ENCODE results near the gene BRF1. TPM values are rescaled to one million over a fixed set of nuclear protein-coding genes. Genes with fewer than 3 reads are reported as not detected.
"Not testable (repeated sequence)": the region's sequence is repeated elsewhere in the genome, so short reads cannot be mapped to it uniquely, and the experiment has no call there.

Gene BRF1
- total RNA-seq, 2 experiments from 2014 or later, result 23.7 to 26.4 TPM

DNA sequence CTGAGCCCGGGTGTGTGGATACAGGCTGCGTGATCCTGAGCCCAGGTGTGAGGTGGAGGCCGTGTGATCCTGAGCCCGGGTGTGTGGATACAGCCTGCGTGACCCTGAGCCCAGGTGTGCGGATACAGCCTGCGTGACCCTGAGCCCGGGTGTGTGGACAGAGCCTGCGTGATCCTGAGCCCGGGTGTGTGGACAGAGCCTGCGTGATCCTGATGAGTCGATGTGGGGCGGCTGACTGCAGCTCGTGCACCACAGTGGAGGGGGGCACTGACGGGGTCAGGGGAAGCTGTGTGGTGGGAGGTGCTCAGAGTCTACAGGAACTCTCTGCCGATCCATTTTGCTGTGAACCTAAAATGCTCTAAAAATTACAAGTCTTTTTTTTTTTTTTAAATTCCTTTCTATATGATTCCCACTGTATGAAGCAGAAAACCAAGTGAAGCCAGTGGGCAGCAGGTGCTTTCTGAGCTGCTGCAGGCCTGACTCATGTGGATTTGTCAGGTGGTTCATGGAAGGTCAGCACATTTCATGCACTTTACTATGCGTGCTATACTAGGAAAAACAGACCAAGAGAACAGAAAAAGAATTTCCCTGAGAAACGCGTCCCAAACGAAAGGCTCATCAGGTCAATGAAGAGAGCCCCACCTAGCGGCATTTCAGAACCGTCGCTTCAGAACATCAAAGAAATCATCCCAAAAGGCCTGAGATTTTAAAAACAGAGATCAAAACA is 19.3 kb downstream of the BRF1 start:
- peak; percentile 71 for DNase-seq (ENCODE audit: low spot score)
- Histone ChIP-seq H3K4me1 (ENCODE audit: insufficient read depth, low read length, poor library complexity, severe bottlenecking) (no peaks in the 10 kb centered on the region), H3K9me3 (ENCODE audit: low read length) (no peaks in the 10 kb centered on the region), H3K27ac (ENCODE audit: low read depth, low read length, poor library complexity, severe bottlenecking) (no peak overlapping the region), H3K79me2 (ENCODE audit: insufficient read depth, low read depth, low read length) (no peaks in the 10 kb centered on the region), H3K36me3 (ENCODE audit: insufficient read depth, low read length) (no peaks in the 10 kb centered on the region), H3K4me3 (ENCODE audit: low read depth, low read length, poor library complexity, severe bottlenecking) (no peak overlapping the region), H3K4me2 (ENCODE audit: low read length) (no peak overlapping the region), H4K20me1 (ENCODE audit: insufficient read depth, low read length) (peaks cover 4% of the 10 kb centered on the region; the same call in 1 of the 2 replicates), H2AFZ (ENCODE audit: low read length) (no peak overlapping the region), H3K9me2 (ENCODE audit: insufficient read depth, low read length) (no peaks in the 10 kb centered on the region)
- no peak for TF ChIP-seq EZH2phosphoT487 (IDR thresholded peaks at IDR 0.05; ENCODE audit: borderline replicate concordance, low read depth, low read length)
- TF ChIP-seq, protein P1, sequence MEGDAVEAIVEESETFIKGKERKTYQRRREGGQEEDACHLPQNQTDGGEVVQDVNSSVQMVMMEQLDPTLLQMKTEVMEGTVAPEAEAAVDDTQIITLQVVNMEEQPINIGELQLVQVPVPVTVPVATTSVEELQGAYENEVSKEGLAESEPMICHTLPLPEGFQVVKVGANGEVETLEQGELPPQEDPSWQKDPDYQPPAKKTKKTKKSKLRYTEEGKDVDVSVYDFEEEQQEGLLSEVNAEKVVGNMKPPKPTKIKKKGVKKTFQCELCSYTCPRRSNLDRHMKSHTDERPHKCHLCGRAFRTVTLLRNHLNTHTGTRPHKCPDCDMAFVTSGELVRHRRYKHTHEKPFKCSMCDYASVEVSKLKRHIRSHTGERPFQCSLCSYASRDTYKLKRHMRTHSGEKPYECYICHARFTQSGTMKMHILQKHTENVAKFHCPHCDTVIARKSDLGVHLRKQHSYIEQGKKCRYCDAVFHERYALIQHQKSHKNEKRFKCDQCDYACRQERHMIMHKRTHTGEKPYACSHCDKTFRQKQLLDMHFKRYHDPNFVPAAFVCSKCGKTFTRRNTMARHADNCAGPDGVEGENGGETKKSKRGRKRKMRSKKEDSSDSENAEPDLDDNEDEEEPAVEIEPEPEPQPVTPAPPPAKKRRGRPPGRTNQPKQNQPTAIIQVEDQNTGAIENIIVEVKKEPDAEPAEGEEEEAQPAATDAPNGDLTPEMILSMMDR (conservative IDR thresholded peaks at IDR 0.05; ENCODE audit: low read length), result peak; percentile 93
- ChIA-PET CTCF (ENCODE audit: unreplicated experiment) (no interaction called here), POLR2A (interaction anchor here (0.8 kb wide), 1 partner anchor 183 kb away, joined by 3 read pairs; no protein-coding TSS in a partner anchor)
- BruUV-seq (replicated peaks), result no TSS peak
- intact Hi-C loops (cut with micrococcal nuclease; ENCODE audit: unreplicated experiment), result loop anchor here (1.0 to 2.0 kb wide), 2 partner anchors 79 to 191 kb away; no protein-coding TSS in a partner anchor

DNA sequence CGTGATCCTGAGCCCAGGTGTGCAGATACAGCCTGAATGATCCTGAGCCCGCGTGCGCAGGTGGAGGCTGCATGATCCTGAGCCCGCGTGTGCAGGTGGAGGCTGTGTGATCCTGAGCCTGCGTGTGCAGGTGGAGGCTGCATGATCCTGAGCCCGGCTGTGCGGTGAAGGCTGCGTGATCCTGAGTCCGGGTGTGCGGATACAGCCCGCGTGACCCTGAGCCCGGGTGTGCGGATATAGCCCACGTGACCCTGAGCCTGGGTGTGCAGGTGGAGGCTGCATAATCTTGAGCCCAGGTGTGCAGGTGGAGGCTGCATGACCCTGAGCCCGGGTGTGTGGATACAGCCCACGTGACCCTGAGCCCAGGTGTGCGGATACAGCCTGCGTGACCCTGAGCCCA is 20.3 kb downstream of the BRF1 start:
- Histone ChIP-seq H3K9me2 (ENCODE audit: insufficient read depth, low read length) (no peaks in the 10 kb centered on the region), H3K4me1 (ENCODE audit: insufficient read depth, low read length, poor library complexity, severe bottlenecking) (no peaks in the 10 kb centered on the region), H3K9me3 (ENCODE audit: low read length) (no peaks in the 10 kb centered on the region), H3K4me2 (ENCODE audit: low read length) (no peak overlapping the region), H3K79me2 (ENCODE audit: insufficient read depth, low read depth, low read length) (no peaks in the 10 kb centered on the region), H3K36me3 (ENCODE audit: insufficient read depth, low read length) (no peaks in the 10 kb centered on the region), H3K27ac (ENCODE audit: low read depth, low read length, poor library complexity, severe bottlenecking) (no peak overlapping the region), H4K20me1 (ENCODE audit: insufficient read depth, low read length) (peaks cover 4% of the 10 kb centered on the region; the same call in 1 of the 2 replicates), H2AFZ (ENCODE audit: low read length) (no peak overlapping the region), H3K4me3 (ENCODE audit: low read depth, low read length, poor library complexity, severe bottlenecking) (no peak overlapping the region)
- CTCF ChIA-PET (ENCODE audit: unreplicated experiment), result no interaction called here
- POLR2A ChIA-PET, result no interaction called here
- intact Hi-C loops (cut with micrococcal nuclease; ENCODE audit: unreplicated experiment), result no loop called here
- no peak for TF ChIP-seq EZH2phosphoT487 (IDR thresholded peaks at IDR 0.05; ENCODE audit: borderline replicate concordance, low read depth, low read length)
- TF ChIP-seq, protein P1 (conservative IDR thresholded peaks at IDR 0.05; ENCODE audit: low read length), result no peak
- no TSS peak for BruUV-seq (replicated peaks)
- no peak for DNase-seq (ENCODE audit: low spot score)

DNA sequence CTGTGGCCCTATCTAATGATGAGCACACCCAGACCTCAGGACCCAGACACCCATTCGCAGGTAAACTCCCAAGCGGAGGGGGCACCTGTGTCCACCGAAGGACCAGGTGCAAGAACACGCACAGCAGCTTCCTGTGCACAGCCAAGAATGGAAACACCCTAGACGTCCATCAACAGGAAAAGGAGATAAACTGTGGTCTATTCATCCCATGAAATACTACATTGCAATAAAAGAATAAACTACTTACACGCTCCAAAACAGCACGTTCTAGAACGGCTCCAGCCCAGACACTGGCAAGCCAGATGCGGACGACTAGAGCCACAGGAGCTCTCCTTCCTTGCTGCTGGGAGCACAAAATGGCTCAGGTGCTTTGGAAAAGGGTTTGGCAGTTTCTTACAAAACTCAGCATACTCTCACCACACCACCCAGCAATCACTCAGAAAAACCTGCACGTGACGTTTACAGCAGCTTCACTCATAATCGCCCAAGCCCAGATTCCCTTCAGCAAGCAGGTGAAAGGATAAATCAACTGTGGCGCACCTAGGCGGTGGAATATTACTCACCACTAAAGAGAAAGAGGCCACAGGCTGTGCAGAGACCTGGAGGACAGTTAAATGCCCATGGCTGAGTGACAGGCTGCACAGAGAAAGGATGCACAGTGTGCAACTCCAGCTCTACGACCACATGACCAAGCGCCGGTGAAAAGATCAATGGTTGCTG is 21.0 kb downstream of the BRF1 start:
- H2AFZ ChIP-seq (ENCODE audit: low read length), result no peak overlapping the region
- no peaks in the 10 kb centered on the region for H3K4me1 ChIP-seq (ENCODE audit: insufficient read depth, low read length, poor library complexity, severe bottlenecking)
- no peaks in the 10 kb centered on the region for H3K9me3 ChIP-seq (ENCODE audit: low read length)
- no peaks in the 10 kb centered on the region for H3K9me2 ChIP-seq (ENCODE audit: insufficient read depth, low read length)
- peaks cover 4% of the 10 kb centered on the region; the same call in 1 of the 2 replicates for H4K20me1 ChIP-seq (ENCODE audit: insufficient read depth, low read length)
- BruUV-seq (replicated peaks), result no TSS peak
- TF ChIP-seq EZH2phosphoT487 (IDR thresholded peaks at IDR 0.05; ENCODE audit: borderline replicate concordance, low read depth, low read length), result no peak
- TF ChIP-seq, protein P1 (conservative IDR thresholded peaks at IDR 0.05; ENCODE audit: low read length), result no peak
- no peak overlapping the region for H3K27ac ChIP-seq (ENCODE audit: low read depth, low read length, poor library complexity, severe bottlenecking)
- no peaks in the 10 kb centered on the region for H3K36me3 ChIP-seq (ENCODE audit: insufficient read depth, low read length)
- no peak for DNase-seq (ENCODE audit: low spot score)
- ChIA-PET POLR2A (no interaction called here), CTCF (ENCODE audit: unreplicated experiment) (no interaction called here)
- no peaks in the 10 kb centered on the region for H3K79me2 ChIP-seq (ENCODE audit: insufficient read depth, low read depth, low read length)
- H3K4me2 ChIP-seq (ENCODE audit: low read length), result no peak overlapping the region
- no peak overlapping the region for H3K4me3 ChIP-seq (ENCODE audit: low read depth, low read length, poor library complexity, severe bottlenecking)
- intact Hi-C loops (cut with micrococcal nuclease; ENCODE audit: unreplicated experiment), result no loop called here

DNA sequence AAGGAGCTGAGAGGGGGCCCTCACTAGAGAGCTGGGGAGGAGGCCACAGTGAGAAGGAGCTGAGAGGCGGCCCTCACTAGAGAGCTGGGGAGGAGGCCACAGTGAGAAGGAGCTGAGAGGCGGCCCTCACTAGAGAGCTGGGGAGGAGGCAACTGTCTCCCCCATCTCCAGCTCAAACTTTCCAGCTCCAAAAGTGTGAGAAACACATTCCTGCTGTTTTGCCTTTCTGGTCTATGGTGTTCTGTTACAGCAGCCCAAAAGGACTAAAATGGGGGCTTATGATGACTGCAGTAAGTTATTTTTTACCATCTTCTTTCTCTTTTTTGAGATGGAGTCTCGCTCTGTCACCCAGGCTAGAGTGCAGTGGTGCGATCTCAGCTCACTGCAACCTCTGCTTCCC is 23.4 kb downstream of the BRF1 start:
- H3K4me2 ChIP-seq (ENCODE audit: low read length); H3K27ac ChIP-seq (ENCODE audit: low read depth, low read length, poor library complexity, severe bottlenecking); BruUV-seq (replicated peaks); H3K36me3 ChIP-seq (ENCODE audit: insufficient read depth, low read length); DNase-seq (ENCODE audit: low spot score); H2AFZ ChIP-seq (ENCODE audit: low read length); H4K20me1 ChIP-seq (ENCODE audit: insufficient read depth, low read length); POLR2A ChIA-PET; CTCF ChIA-PET (ENCODE audit: unreplicated experiment); H3K79me2 ChIP-seq (ENCODE audit: insufficient read depth, low read depth, low read length); H3K4me1 ChIP-seq (ENCODE audit: insufficient read depth, low read length, poor library complexity, severe bottlenecking); H3K9me3 ChIP-seq (ENCODE audit: low read length); H3K4me3 ChIP-seq (ENCODE audit: low read depth, low read length, poor library complexity, severe bottlenecking); H3K9me2 ChIP-seq (ENCODE audit: insufficient read depth, low read length); intact Hi-C loops (cut with micrococcal nuclease; ENCODE audit: unreplicated experiment): not testable (repeated sequence)

Data from OCI-LY7 (cell line).